PC-3 (cell line): ENCODE measurements around the gene HTR4. TPM values are rescaled to one million over a fixed set of nuclear protein-coding genes. Genes with fewer than 3 reads are reported as not detected.

ENCODE experiments used
- ATAC-seq: fragments of 200-7000 bp; cut with Tn5 transposase; 2 replicates; pipeline ENCODE4 v1.9.1; 2020; ENCODE audit warnings: mild to moderate bottlenecking, moderate library complexity
- BruUV-seq: library from RNA; stranded (reverse); fragments of 400-500 nt; replicated peaks from 2 replicates; lab custom pipeline; 2021; lab: Mats Ljungman, UMichigan
- CTCF ChIA-PET: fragments of 300-600 bp; sonication (Branson Sonifier 250); formaldehyde crosslinking; loops from one replicate; lab custom pipeline; 2022; ENCODE audit warnings: antibody characterized with exemption; lab: Charles Lee
- POLR2A ChIA-PET: fragments of 300-600 bp; sonication (Branson Sonifier 250); formaldehyde crosslinking; loops from one replicate; lab custom pipeline; 2022; ENCODE audit warnings: antibody characterized with exemption; ENCODE audit not compliant: unreplicated experiment; lab: Charles Lee
- DNase-seq: peaks from one replicate; pipeline ENCODE4 v3.0.0-alpha.2; 2015
- H2AFZ ChIP-seq: fragments of 300-600 bp; sonication (generic); 2 replicates; pipeline ENCODE4 v1.6.0; 2016; ENCODE audit warnings: antibody characterized with exemption, low read length
- H3F3A ChIP-seq: fragments of 300-600 bp; sonication (generic); one replicate; pipeline ENCODE4 v1.6.0; 2017; ENCODE audit warnings: antibody characterized with exemption, low read length, control low read depth, mild to moderate bottlenecking; ENCODE audit not compliant: unreplicated experiment
- H3K27ac ChIP-seq: fragments of 300-600 bp; sonication (generic); 2 replicates; pipeline ENCODE4 v1.5.1; 2016; ENCODE audit warnings: mild to moderate bottlenecking, low read length
- H3K27me3 ChIP-seq: fragments of 300-600 bp; sonication (generic); 2 replicates; pipeline ENCODE4 v1.6.1; 2016; ENCODE audit warnings: low read length, mixed read lengths
- H3K36me3 ChIP-seq: fragments of 300-600 bp; sonication (generic); 2 replicates; pipeline ENCODE4 v1.6.1; 2016; ENCODE audit warnings: low read depth, mixed run types, low read length, mixed read lengths
- H3K4me1 ChIP-seq: fragments of 300-600 bp; sonication (generic); 2 replicates; pipeline ENCODE4 v1.5.1; 2016; ENCODE audit warnings: low read length; ENCODE audit not compliant: insufficient read depth
- H3K4me2 ChIP-seq: fragments of 300-600 bp; sonication (generic); 2 replicates; pipeline ENCODE4 v1.6.0; 2016; ENCODE audit warnings: low read length
- H3K4me3 ChIP-seq: fragments of 300-600 bp; sonication (generic); 2 replicates; pipeline ENCODE4 v1.5.1; 2016; ENCODE audit warnings: mild to moderate bottlenecking, low read length, mixed read lengths
- H3K79me2 ChIP-seq: fragments of 300-600 bp; sonication (generic); 2 replicates; pipeline ENCODE4 v1.6.1; 2017; ENCODE audit warnings: low read length, mixed read lengths
- H3K9ac ChIP-seq: fragments of 300-600 bp; sonication (generic); 2 replicates; pipeline ENCODE4 v1.6.0; 2016; ENCODE audit warnings: mild to moderate bottlenecking, low read length
- H3K9me2 ChIP-seq: fragments of 300-600 bp; sonication (generic); replicated peaks from 2 replicates; pipeline ENCODE4 v1.6.1; 2016; ENCODE audit warnings: mixed run types, low read length, mixed read lengths
- H3K9me3 ChIP-seq: fragments of 300-600 bp; sonication (generic); 2 replicates; pipeline ENCODE4 v1.6.1; 2016; ENCODE audit warnings: low read length, mixed read lengths
- H4K20me1 ChIP-seq: fragments of 300-600 bp; sonication (generic); 2 replicates; pipeline ENCODE4 v1.6.1; 2016; ENCODE audit warnings: low read length, mixed read lengths
- EZH2 ChIP-seq: fragments of 300-600 bp; sonication (generic); IDR thresholded peaks from one replicate; pipeline ENCODE4 v1.6.1; 2017; ENCODE audit warnings: antibody characterized with exemption, mild to moderate bottlenecking, low read length; ENCODE audit not compliant: unreplicated experiment
- EZH2phosphoT487 ChIP-seq: fragments of 300-600 bp; sonication (generic); IDR thresholded peaks from 2 replicates; pipeline ENCODE4 v1.6.1; 2018; ENCODE audit warnings: mild to moderate bottlenecking, antibody characterized with exemption, low read length, borderline replicate concordance
- intact Hi-C: fragments of 100-400 bp; cut with micrococcal nuclease; formaldehyde crosslinking; loops from 2 replicates; pipeline ENCODE4 v1.9.0; 2023
- total RNA-seq: library from RNA; depleted of rRNA; stranded (reverse); fragments of >200 nt; gene quantifications from 2 replicates; pipeline ENCODE4 v1.2.3, GENCODE V29; 2014
- TF ChIP-seq, protein P1 (sequence below): fragments of 300-600 bp; sonication (generic); conservative IDR thresholded peaks from 2 replicates; pipeline ENCODE4 v1.5.1; 2017; ENCODE audit warnings: antibody characterized with exemption, low read depth, mild to moderate bottlenecking, low read length

Gene HTR4
- total RNA-seq, 1 experiment from 2014 or later: not detected

DNA sequence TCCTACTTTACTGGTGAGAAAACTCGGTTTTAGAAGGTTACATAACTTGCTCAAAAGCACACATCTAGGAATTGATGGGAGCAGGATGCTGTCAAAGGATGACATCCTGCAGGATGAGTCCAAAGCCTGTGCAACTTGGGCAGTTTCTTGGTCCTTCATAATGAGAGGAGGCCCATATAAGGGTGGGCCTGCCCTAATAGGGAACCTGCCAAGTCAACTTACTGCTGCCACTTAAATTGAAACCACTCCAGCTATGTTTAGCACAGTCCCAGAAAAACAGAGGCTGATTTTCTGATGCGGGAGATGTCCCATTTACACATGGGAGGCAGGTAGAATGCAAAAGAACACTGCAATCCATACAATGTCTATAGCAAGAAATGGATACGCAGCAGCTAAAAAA is 208.7 kb downstream of the HTR4 start:
- Histone ChIP-seq H3K27ac (no peak overlapping the region), H3K9me2 (no peaks in the 10 kb centered on the region), H3K4me3 (no peak overlapping the region), H3K27me3 (no peaks in the 10 kb centered on the region), H3K4me2 (no peak overlapping the region), H4K20me1 (no peaks in the 10 kb centered on the region), H3K9me3 (no peaks in the 10 kb centered on the region), H3K36me3 (peaks cover 7% of the 10 kb centered on the region), H2AFZ (no peak overlapping the region), H3F3A (no peaks in the 10 kb centered on the region), H3K4me1 (no peaks in the 10 kb centered on the region), H3K9ac (no peak overlapping the region), H3K79me2 (no peaks in the 10 kb centered on the region)
- DNase-seq: no peak
- TF ChIP-seq EZH2phosphoT487: no peak
- TF ChIP-seq, protein P1, sequence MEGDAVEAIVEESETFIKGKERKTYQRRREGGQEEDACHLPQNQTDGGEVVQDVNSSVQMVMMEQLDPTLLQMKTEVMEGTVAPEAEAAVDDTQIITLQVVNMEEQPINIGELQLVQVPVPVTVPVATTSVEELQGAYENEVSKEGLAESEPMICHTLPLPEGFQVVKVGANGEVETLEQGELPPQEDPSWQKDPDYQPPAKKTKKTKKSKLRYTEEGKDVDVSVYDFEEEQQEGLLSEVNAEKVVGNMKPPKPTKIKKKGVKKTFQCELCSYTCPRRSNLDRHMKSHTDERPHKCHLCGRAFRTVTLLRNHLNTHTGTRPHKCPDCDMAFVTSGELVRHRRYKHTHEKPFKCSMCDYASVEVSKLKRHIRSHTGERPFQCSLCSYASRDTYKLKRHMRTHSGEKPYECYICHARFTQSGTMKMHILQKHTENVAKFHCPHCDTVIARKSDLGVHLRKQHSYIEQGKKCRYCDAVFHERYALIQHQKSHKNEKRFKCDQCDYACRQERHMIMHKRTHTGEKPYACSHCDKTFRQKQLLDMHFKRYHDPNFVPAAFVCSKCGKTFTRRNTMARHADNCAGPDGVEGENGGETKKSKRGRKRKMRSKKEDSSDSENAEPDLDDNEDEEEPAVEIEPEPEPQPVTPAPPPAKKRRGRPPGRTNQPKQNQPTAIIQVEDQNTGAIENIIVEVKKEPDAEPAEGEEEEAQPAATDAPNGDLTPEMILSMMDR: no peak
- intact Hi-C loops: loop anchor here (2.0 kb wide), 1 partner anchor 671 kb away; no protein-coding TSS in a partner anchor
- ATAC-seq: no peak
- POLR2A ChIA-PET: no interaction called here
- BruUV-seq: no TSS peak
- CTCF ChIA-PET: no interaction called here

DNA sequence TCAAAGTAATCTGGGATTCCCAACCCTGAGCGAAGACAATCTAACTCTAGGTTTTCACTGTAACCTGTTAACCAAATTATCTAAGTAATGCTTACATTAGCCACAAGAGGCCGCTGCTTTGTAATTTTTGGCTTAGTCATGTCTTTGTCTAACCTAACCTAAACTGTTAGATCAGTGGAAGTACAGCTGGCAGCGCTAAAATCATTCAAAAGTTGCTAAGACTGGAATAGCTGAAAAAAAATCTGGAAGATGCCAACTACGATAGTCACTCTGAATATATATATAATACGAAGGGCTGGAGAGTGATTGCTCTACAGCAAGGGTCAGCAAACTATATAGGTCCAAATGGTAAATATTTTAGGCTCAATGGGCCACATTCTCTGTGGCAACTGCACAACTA is 210.3 kb downstream of the HTR4 start:
- no peak overlapping the region for H3K27ac ChIP-seq
- no peaks in the 10 kb centered on the region for H3K27me3 ChIP-seq
- ChIA-PET POLR2A (interaction anchor here (0.6 kb wide), 1 partner anchor 287 kb away, joined by 4 read pairs; no protein-coding TSS in a partner anchor), CTCF (interaction anchor here (1.0 to 4.4 kb wide), 2 partner anchors 243 to 287 kb away, joined by 3 to 57 read pairs; no protein-coding TSS in a partner anchor)
- H3K79me2 ChIP-seq: no peaks in the 10 kb centered on the region
- DNase-seq (peak; percentile 91), ATAC-seq (peak; percentile 93)
- H3K9ac ChIP-seq: no peak overlapping the region
- H3K9me2 ChIP-seq: no peaks in the 10 kb centered on the region
- BruUV-seq: TSS peak; percentile 23
- peaks cover 12% of the 10 kb centered on the region for H3K36me3 ChIP-seq
- no peak overlapping the region for H3K4me3 ChIP-seq
- H3K4me1 ChIP-seq: no peaks in the 10 kb centered on the region
- H3F3A ChIP-seq: no peaks in the 10 kb centered on the region
- no peaks in the 10 kb centered on the region for H4K20me1 ChIP-seq
- intact Hi-C loops: loop anchor here (1.0 to 5.0 kb wide), 6 partner anchors 39 to 673 kb away; no protein-coding TSS in a partner anchor
- no peak overlapping the region for H2AFZ ChIP-seq
- TF ChIP-seq, protein P1: peak; percentile 97
- TF ChIP-seq EZH2phosphoT487 (no peak), EZH2 (no peak)
- H3K4me2 ChIP-seq: no peak overlapping the region
- H3K9me3 ChIP-seq: no peaks in the 10 kb centered on the region

DNA sequence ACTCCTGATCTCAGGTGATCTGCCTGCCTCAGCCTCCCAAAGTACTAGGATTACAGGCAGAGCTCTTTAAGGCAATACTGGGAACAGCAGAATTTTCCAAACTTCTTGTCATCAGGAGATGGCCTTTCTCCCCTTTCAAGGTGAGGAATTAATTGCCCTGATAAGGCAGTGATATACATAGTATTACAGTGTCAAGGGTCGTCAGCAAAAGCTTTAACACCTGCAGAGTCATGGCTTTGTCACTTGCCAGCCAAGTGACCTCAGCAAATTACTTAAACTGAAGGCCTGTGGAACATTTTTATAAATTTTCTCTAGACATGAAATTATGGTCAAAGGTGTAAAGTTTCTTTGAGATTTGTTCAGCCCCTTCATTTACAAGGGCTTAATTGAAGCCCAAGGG is 211.1 kb downstream of the HTR4 start:
- intact Hi-C loops: loop anchor here (5.0 kb wide), 2 partner anchors 266 to 559 kb away; no protein-coding TSS in a partner anchor
- TF ChIP-seq, protein P1: no peak
- TF ChIP-seq EZH2phosphoT487 (no peak), EZH2 (no peak)
- H3K36me3 ChIP-seq: peaks cover 14% of the 10 kb centered on the region
- no peaks in the 10 kb centered on the region for H3F3A ChIP-seq
- ATAC-seq (no peak), DNase-seq (no peak)
- no peak overlapping the region for H3K9ac ChIP-seq
- no peak overlapping the region for H2AFZ ChIP-seq
- H3K4me1 ChIP-seq: no peaks in the 10 kb centered on the region
- no peaks in the 10 kb centered on the region for H3K79me2 ChIP-seq
- H3K9me3 ChIP-seq: no peaks in the 10 kb centered on the region
- no peak overlapping the region for H3K27ac ChIP-seq
- no peak overlapping the region for H3K4me2 ChIP-seq
- no peaks in the 10 kb centered on the region for H3K27me3 ChIP-seq
- ChIA-PET CTCF (interaction anchor here (0.7 to 4.4 kb wide), 2 partner anchors 105 to 287 kb away, joined by 3 to 57 read pairs; no protein-coding TSS in a partner anchor), POLR2A (interaction anchor here (0.6 kb wide), 1 partner anchor 25 kb away, joined by 3 read pairs; no protein-coding TSS in a partner anchor)
- no TSS peak for BruUV-seq
- H3K9me2 ChIP-seq: no peaks in the 10 kb centered on the region
- H3K4me3 ChIP-seq: no peak overlapping the region
- H4K20me1 ChIP-seq: no peaks in the 10 kb centered on the region
